GM18858 (cell line): ENCODE measurements around the gene PCDHA11.
"Not testable (repeated sequence)": the region's sequence is repeated elsewhere in the genome, so short reads cannot be mapped to it uniquely, and the experiment has no call there.

ENCODE experiments used
- ATAC-seq: cut with Tn5 transposase; IDR thresholded peaks from one replicate; pipeline ENCODE4 v1.9.1; 2021; ENCODE audit not compliant: unreplicated experiment

The PCDHA11 gene

GRCh38 chr5:140868721-140869554 lies at the start of gene PCDHA11:
Gene PCDHA11, plus strand, starts transcription at chr5:140868957. Its CDS starts 147 bp downstream, at chr5:140869104.
- ATAC-seq, result no peak

GRCh38 chr5:140821375-140822280 lies 47.1 kb upstream of the PCDHA11 start, which contains the start of gene PCDHA5:
Gene PCDHA5, plus strand, starts transcription at chr5:140821613.
- no peak for ATAC-seq

GRCh38 chr5:140822281-140822629 lies 46.5 kb upstream of the PCDHA11 start:
- ATAC-seq, result no peak

GRCh38 chr5:140822969-140823368 lies 45.8 kb upstream of the PCDHA11 start:
- not testable (repeated sequence) for ATAC-seq

GRCh38 chr5:140823475-140823874 lies 45.3 kb upstream of the PCDHA11 start:
- no peak for ATAC-seq

GRCh38 chr5:140827704-140828361 lies 40.9 kb upstream of the PCDHA11 start, which contains the start of gene PCDHA6:
Gene PCDHA6, plus strand, starts transcription at chr5:140827960. Its CDS starts 132 bp downstream, at chr5:140828092.
- no peak for ATAC-seq

- no peak for ATAC-seq
Observed at GRCh38 chr5:140828362-140828737, 40.4 kb upstream of the PCDHA11 start.

GRCh38 chr5:140829511-140830501 lies 39.0 kb upstream of the PCDHA11 start:
- not testable (repeated sequence) for ATAC-seq

- ATAC-seq, result no peak
Observed at GRCh38 chr5:140833993-140834392, 34.8 kb upstream of the PCDHA11 start, which contains the start of gene PCDHA7. Gene PCDHA7, plus strand, starts transcription at chr5:140834269. Its CDS starts 115 bp downstream, at chr5:140834384.

GRCh38 chr5:140834439-140835008 lies 34.2 kb upstream of the PCDHA11 start:
- ATAC-seq, result not testable (repeated sequence)

GRCh38 chr5:140835622-140836510 lies 32.9 kb upstream of the PCDHA11 start:
- no peak for ATAC-seq

- ATAC-seq, result no peak
Observed at GRCh38 chr5:140840978-140841962, 27.5 kb upstream of the PCDHA11 start, which contains the start of gene PCDHA8. Gene PCDHA8, plus strand, starts transcription at chr5:140841187. Its CDS starts 135 bp downstream, at chr5:140841322.

- no peak for ATAC-seq
Observed at GRCh38 chr5:140842798-140843733, 25.7 kb upstream of the PCDHA11 start.

GRCh38 chr5:140848139-140849102 lies 20.3 kb upstream of the PCDHA11 start, which contains the start of gene PCDHA9:
Gene PCDHA9, plus strand, starts transcription at chr5:140848382. Its CDS starts 114 bp downstream, at chr5:140848496.
- ATAC-seq, result not testable (repeated sequence)
